GM19372 (cell line): ENCODE results near the gene SS18L1.

Experiments used
- ATAC-seq: cut with Tn5 transposase; IDR thresholded peaks from one replicate; pipeline ENCODE4 v1.9.1; 2021; ENCODE audit warnings: mild to moderate bottlenecking, low read depth, moderate library complexity; ENCODE audit not compliant: unreplicated experiment

The SS18L1 gene

GRCh38 chr20:62190639-62191411, 47.3 kb downstream of the SS18L1 start:
- no peak for ATAC-seq

GRCh38 chr20:62191781-62192559, 48.4 kb downstream of the SS18L1 start:
- ATAC-seq, result no peak

GRCh38 chr20:62192635-62193034, 49.1 kb downstream of the SS18L1 start:
- no peak for ATAC-seq

- no peak for ATAC-seq
These were observed 49.8 kb downstream of the SS18L1 start for GRCh38 chr20:62193079-62194025.

- ATAC-seq, result no peak
These were observed 51.5 kb downstream of the SS18L1 start for GRCh38 chr20:62195075-62195405.

GRCh38 chr20:62195736-62196135, 52.2 kb downstream of the SS18L1 start:
- ATAC-seq, result no peak

GRCh38 chr20:62196286-62196685, 52.7 kb downstream of the SS18L1 start:
- no peak for ATAC-seq

- no peak for ATAC-seq
These were observed 53.7 kb downstream of the SS18L1 start for GRCh38 chr20:62197311-62197710.

GRCh38 chr20:62197801-62198200, 54.2 kb downstream of the SS18L1 start:
- no peak for ATAC-seq

- no peak for ATAC-seq
These were observed 54.9 kb downstream of the SS18L1 start for GRCh38 chr20:62198496-62198895.

- ATAC-seq, result no peak
These were observed 55.4 kb downstream of the SS18L1 start for GRCh38 chr20:62198931-62199330.

GRCh38 chr20:62200491-62201172, 57.1 kb downstream of the SS18L1 start:
- no peak for ATAC-seq

GRCh38 chr20:62201173-62202082, 57.9 kb downstream of the SS18L1 start:
- ATAC-seq, result no peak

- ATAC-seq, result no peak
These were observed 58.5 kb downstream of the SS18L1 start for GRCh38 chr20:62202083-62202395.

- ATAC-seq, result no peak
These were observed 59.3 kb downstream of the SS18L1 start for GRCh38 chr20:62202676-62203377.

GRCh38 chr20:62203378-62204030, 59.9 kb downstream of the SS18L1 start:
- ATAC-seq, result no peak

GRCh38 chr20:62205618-62206387, 62.2 kb downstream of the SS18L1 start:
- ATAC-seq, result no peak

- ATAC-seq, result no peak
These were observed 62.8 kb downstream of the SS18L1 start for GRCh38 chr20:62206388-62206775.
